Measurements from ENCODE around the gene GLI3. TPM values are rescaled to one million over a fixed set of nuclear protein-coding genes. Genes with fewer than 3 reads are reported as not detected.

Gene GLI3
- total and polyA plus RNA-seq, 2 donors (not counting 1 experiment from before 2014, with no cell fraction given), result 6.4 to 6.5 TPM

GRCh38 chr7:42039921-42040320 lies 197.1 kb downstream of the GLI3 start:
- Histone ChIP-seq H3K27ac (ENCODE audit: insufficient read depth, low read length) (no peak overlapping the region), H3K9me3 (ENCODE audit: control insufficient read depth, insufficient read depth, low read depth, low read length) (no peaks in the 10 kb centered on the region), H3K4me1 (ENCODE audit: control insufficient read depth, extremely low read depth, insufficient read depth, low read length) (no peaks in the 10 kb centered on the region), H3K36me3 (ENCODE audit: control insufficient read depth, insufficient read depth, low read length) (peaks cover 2% of the 10 kb centered on the region), H3K4me3 (replicated peaks in 1 of 4; ENCODE audit: control extremely low read depth in 1 of 4, insufficient read depth in 1 of 4, low read depth in 3 of 4, low read length in 4 of 4) (no peak overlapping the region), H3K79me2 (ENCODE audit: control insufficient read depth, insufficient read depth, low read length) (no peaks in the 10 kb centered on the region), H3K9ac (ENCODE audit: insufficient read depth, low read length) (no peak overlapping the region), H3K4me2 (ENCODE audit: extremely low read depth, insufficient read depth, low read length) (no peak overlapping the region), H3K27me3 (ENCODE audit: control insufficient read depth, insufficient read depth, low read length) (no peaks in the 10 kb centered on the region), H4K20me1 (ENCODE audit: control insufficient read depth, extremely low read depth, insufficient read depth, low read length) (no peaks in the 10 kb centered on the region), H2AFZ (ENCODE audit: low read length) (no peak overlapping the region)
- no peak for DNase-seq (ENCODE audit: low read depth in 2 of 2)
- TF ChIP-seq CTCF (conservative IDR thresholded peaks at IDR 0.05 in 1 of 2, IDR thresholded peaks at IDR 0.05 in 1 of 2; ENCODE audit: low read depth in 1 of 2, low read length in 2 of 2) (no peak), EZH2 (IDR thresholded peaks at IDR 0.05; ENCODE audit: low read length, missing control alignments) (no peak)

- H4K20me1 ChIP-seq (ENCODE audit: control insufficient read depth, extremely low read depth, insufficient read depth, low read length), result no peaks in the 10 kb centered on the region
- peak in 1 of 2 donors; percentile 26 for DNase-seq (ENCODE audit: low read depth in 2 of 2)
- H3K9me3 ChIP-seq (ENCODE audit: control insufficient read depth, insufficient read depth, low read depth, low read length), result no peaks in the 10 kb centered on the region
- H3K27ac ChIP-seq (ENCODE audit: insufficient read depth, low read length), result no peak overlapping the region
- no peak for TF ChIP-seq CTCF (conservative IDR thresholded peaks at IDR 0.05 in 1 of 2, IDR thresholded peaks at IDR 0.05 in 1 of 2; ENCODE audit: low read depth in 1 of 2, low read length in 2 of 2)
- TF ChIP-seq EZH2 (IDR thresholded peaks at IDR 0.05; ENCODE audit: low read length, missing control alignments), result no peak
- no peaks in the 10 kb centered on the region for H3K27me3 ChIP-seq (ENCODE audit: control insufficient read depth, insufficient read depth, low read length)
- H3K9ac ChIP-seq (ENCODE audit: insufficient read depth, low read length), result no peak overlapping the region
- no peak overlapping the region for H2AFZ ChIP-seq (ENCODE audit: low read length)
- H3K4me2 ChIP-seq (ENCODE audit: extremely low read depth, insufficient read depth, low read length), result no peak overlapping the region
- H3K4me1 ChIP-seq (ENCODE audit: control insufficient read depth, extremely low read depth, insufficient read depth, low read length), result no peaks in the 10 kb centered on the region
- H3K79me2 ChIP-seq (ENCODE audit: control insufficient read depth, insufficient read depth, low read length), result no peaks in the 10 kb centered on the region
- no peak overlapping the region for H3K4me3 ChIP-seq (replicated peaks in 1 of 4; ENCODE audit: control extremely low read depth in 1 of 4, insufficient read depth in 1 of 4, low read depth in 3 of 4, low read length in 4 of 4)
- peaks cover 4% of the 10 kb centered on the region for H3K36me3 ChIP-seq (ENCODE audit: control insufficient read depth, insufficient read depth, low read length)
These were observed 201.8 kb downstream of the GLI3 start for GRCh38 chr7:42035210-42035609.

- no peak for TF ChIP-seq CTCF (conservative IDR thresholded peaks at IDR 0.05 in 1 of 2, IDR thresholded peaks at IDR 0.05 in 1 of 2; ENCODE audit: low read depth in 1 of 2, low read length in 2 of 2)
- H3K4me1 ChIP-seq (ENCODE audit: control insufficient read depth, extremely low read depth, insufficient read depth, low read length), result no peaks in the 10 kb centered on the region
- no peak overlapping the region for H3K4me3 ChIP-seq (replicated peaks in 1 of 4; ENCODE audit: control extremely low read depth in 1 of 4, insufficient read depth in 1 of 4, low read depth in 3 of 4, low read length in 4 of 4)
- no peak overlapping the region for H3K4me2 ChIP-seq (ENCODE audit: extremely low read depth, insufficient read depth, low read length)
- no peaks in the 10 kb centered on the region for H3K9me3 ChIP-seq (ENCODE audit: control insufficient read depth, insufficient read depth, low read depth, low read length)
- no peaks in the 10 kb centered on the region for H3K27me3 ChIP-seq (ENCODE audit: control insufficient read depth, insufficient read depth, low read length)
- H3K79me2 ChIP-seq (ENCODE audit: control insufficient read depth, insufficient read depth, low read length), result no peaks in the 10 kb centered on the region
- DNase-seq (ENCODE audit: low read depth in 2 of 2), result no peak
- no peaks in the 10 kb centered on the region for H4K20me1 ChIP-seq (ENCODE audit: control insufficient read depth, extremely low read depth, insufficient read depth, low read length)
- H2AFZ ChIP-seq (ENCODE audit: low read length), result no peak overlapping the region
- no peak overlapping the region for H3K9ac ChIP-seq (ENCODE audit: insufficient read depth, low read length)
- H3K36me3 ChIP-seq (ENCODE audit: control insufficient read depth, insufficient read depth, low read length), result peaks cover 5% of the 10 kb centered on the region
- no peak overlapping the region for H3K27ac ChIP-seq (ENCODE audit: insufficient read depth, low read length)
These were observed 203.5 kb downstream of the GLI3 start for GRCh38 chr7:42033480-42033879.

Data from fibroblast of lung (primary cell).